Stomach (tissue), 9 donors: ENCODE data around the gene ANKRD65. TPM values are rescaled to one million over a fixed set of nuclear protein-coding genes. Genes with fewer than 3 reads are reported as not detected.

Source experiments
- DNase-seq, 2 donors: peaks; one replicate each; pipeline versions ENCODE4 v3.0.0 to v3.0.0-alpha.2; 2013 to 2019
- H3K27ac ChIP-seq, 5 donors: fragments of 200-600 bp in 4 of 5; sonication (generic) in 4 of 5; one replicate each; pipeline ENCODE4 v1.5.1; 2013 to 2019; ENCODE audit warnings: mild to moderate bottlenecking in 1 of 5, moderate library complexity in 1 of 5
- H3K27me3 ChIP-seq, 3 donors: fragments of 200-600 bp; sonication (generic); one replicate each; pipeline ENCODE4 v1.5.1; 2017 to 2019; ENCODE audit warnings: mixed run types in 1 of 3
- H3K36me3 ChIP-seq, 4 donors: fragments of 200-600 bp; sonication (generic); 1 replicate in 3 of 4; 2 replicates in 1 of 4; pipeline ENCODE4 v1.5.1; 2016 to 2019
- H3K4me1 ChIP-seq, 4 donors: fragments of 200-600 bp; sonication (generic); one replicate each; pipeline ENCODE4 v1.5.1; 2016 to 2019
- H3K4me3 ChIP-seq, 4 donors: fragments of 200-600 bp; sonication (generic) in 3 of 4; one replicate each; pipeline ENCODE4 v1.5.1; 2016 to 2019; ENCODE audit warnings: mild to moderate bottlenecking in 1 of 4
- H3K9me3 ChIP-seq, 4 donors: fragments of 200-600 bp; sonication (generic); one replicate each; pipeline ENCODE4 v1.5.1; 2016 to 2019
- CTCF ChIP-seq, 7 experiments: fragments of 450-650 bp in 4 of 7; fragments of 200-600 bp in 3 of 7; sonication (generic) in 3 of 7; IDR thresholded peaks; one replicate each; pipeline ENCODE4 v1.5.1; 2016 to 2019; ENCODE audit warnings: antibody characterized with exemption in 7 of 7, control low read depth in 2 of 7, mild to moderate bottlenecking in 1 of 7
- EP300 ChIP-seq: sonication (generic); formaldehyde crosslinking; IDR thresholded peaks from one replicate; pipeline ENCODE4 v1.6.1; 2017; ENCODE audit warnings: antibody characterized with exemption
- POLR2A ChIP-seq, 4 donors: fragments of 450-650 bp; IDR thresholded peaks; one replicate each; pipeline ENCODE4 v1.6.1; 2016; ENCODE audit warnings: antibody characterized with exemption in 4 of 4, control low read depth in 2 of 4, mild to moderate bottlenecking in 1 of 4, moderate library complexity in 1 of 4
- POLR2AphosphoS5 ChIP-seq, 3 donors: sonication (generic); formaldehyde crosslinking; IDR thresholded peaks; one replicate each; pipeline ENCODE4 v1.6.1; 2016; ENCODE audit warnings: antibody characterized with exemption in 3 of 3
- WGBS, 5 donors: extraction: QIAGEN DNeasy Blood & Tissue Kit in 3 of 5; methylation state at CpG; one replicate each; pipeline versions ENCODE4 v1.1.5 to v1.1.7; 2013 to 2018; 5-methylcytosine and 5-hydroxymethylcytosine counted together
- intact Hi-C: fragments of 100-400 bp; cut with DNase I; formaldehyde crosslinking; loops from one replicate; pipeline ENCODE4 v1.15.1; 2023; ENCODE audit warnings: low total_unique reads
- polyA plus RNA-seq, 3 donors: library from polyadenylated mRNA; stranded (reverse); fragments of 200-250 nt; gene quantifications; one replicate each; pipeline ENCODE4 v1.2.3, GENCODE V29; 2013
- total RNA-seq, 5 donors: library from RNA; depleted of rRNA; stranded (reverse); fragments of >200 nt; gene quantifications; one replicate each; pipeline versions ENCODE4 v1.1.0 to v1.2.3, GENCODE V29; 2014 to 2016
- donor health status: healthy with polysubstance abuse.
- donor health status: Bipolar disorder and iron deficiency.
- donor health status: healthy.

ANKRD65 gene
- total and polyA plus RNA-seq, 8 donors: 0.89 to 13.6 (median 8.7) TPM; not detected in 1

- no peak for DNase-seq
- no peaks in the 10 kb centered on the region for H3K9me3 ChIP-seq
- intact Hi-C loops: no loop called here
- H3K27ac ChIP-seq: no peak overlapping the region
- H3K4me3 ChIP-seq: no peak overlapping the region
- H3K36me3 ChIP-seq: no peaks in the 10 kb centered on the region
- peaks cover 16 to 43% (median 33%) of the 10 kb centered on the region in 4 donors for H3K4me1 ChIP-seq
- WGBS, 5 donors: 78 to 93% (median 84%) methylated on average over 15 of the region's 15 CpGs
- TF ChIP-seq CTCF (IDR thresholded peaks at IDR 0.05) (no peak), POLR2A (IDR thresholded peaks at IDR 0.05) (no peak), EP300 (no peak), POLR2AphosphoS5 (IDR thresholded peaks at IDR 0.05) (no peak)
- H3K27me3 ChIP-seq: peaks cover 0 to 42% (median 4%) of the 10 kb centered on the region in 3 donors
Measured at GRCh38 chr1:1424707-1425106, 3.6 kb upstream of the ANKRD65 start.

- TF ChIP-seq POLR2A (IDR thresholded peaks at IDR 0.05): no peak
- no peak for TF ChIP-seq POLR2AphosphoS5 (IDR thresholded peaks at IDR 0.05)
- no peak for TF ChIP-seq EP300
- no peak for TF ChIP-seq CTCF (IDR thresholded peaks at IDR 0.05)
- intact Hi-C loops: no loop called here
- Histone ChIP-seq H3K27me3 (peaks cover 0 to 40% (median 4%) of the 10 kb centered on the region in 3 donors), H3K4me1 (peaks cover 15 to 49% (median 41%) of the 10 kb centered on the region in 4 donors), H3K36me3 (no peaks in the 10 kb centered on the region), H3K9me3 (no peaks in the 10 kb centered on the region), H3K4me3 (no peak overlapping the region), H3K27ac (peak overlapping the region in 1 of 5 donors; percentile 24)
- WGBS, 5 donors: 76 to 93% (median 88%) methylated on average over 7 of the region's 7 CpGs
- no peak for DNase-seq
Measured at GRCh38 chr1:1423245-1423597, 2.1 kb upstream of the ANKRD65 start.

- peak in 1 of 2 donors; percentile 37 for DNase-seq
- Histone ChIP-seq H3K4me1 (peaks cover 15 to 53% (median 43%) of the 10 kb centered on the region in 4 donors), H3K36me3 (no peaks in the 10 kb centered on the region), H3K4me3 (no peak overlapping the region), H3K27me3 (peaks cover 0 to 36% (median 4%) of the 10 kb centered on the region in 3 donors), H3K9me3 (no peaks in the 10 kb centered on the region), H3K27ac (peak overlapping the region in 3 of 5 donors; percentile 15 to 80 (median 29))
- WGBS, 5 donors: 63 to 73% (median 72%) methylated on average over 23 to 29 of the region's 29 CpGs
- intact Hi-C loops: no loop called here
- TF ChIP-seq POLR2AphosphoS5 (IDR thresholded peaks at IDR 0.05) (no peak), EP300 (no peak), POLR2A (IDR thresholded peaks at IDR 0.05) (no peak), CTCF (IDR thresholded peaks at IDR 0.05) (no peak)
Measured at GRCh38 chr1:1422465-1423244, 1.6 kb upstream of the ANKRD65 start.

- Histone ChIP-seq H3K9me3 (no peaks in the 10 kb centered on the region), H3K27me3 (peaks cover 0 to 29% (median 4%) of the 10 kb centered on the region in 3 donors), H3K4me3 (no peak overlapping the region), H3K4me1 (peaks cover 15 to 51% (median 38%) of the 10 kb centered on the region in 4 donors), H3K36me3 (no peaks in the 10 kb centered on the region), H3K27ac (peak overlapping the region in 4 of 5 donors; percentile 15 to 87 (median 68))
- intact Hi-C loops: no loop called here
- no peak for DNase-seq
- TF ChIP-seq POLR2AphosphoS5 (IDR thresholded peaks at IDR 0.05) (no peak), EP300 (no peak), CTCF (IDR thresholded peaks at IDR 0.05) (no peak), POLR2A (IDR thresholded peaks at IDR 0.05) (no peak)
- 79 to 89% (median 86%) methylated on average over 4 to 7 of the region's 7 CpGs for WGBS, 5 donors
Measured at GRCh38 chr1:1421907-1422464, 910 bp upstream of the ANKRD65 start.
